Spleen (tissue), 11 donors: ENCODE data around the gene CD36. TPM values are rescaled to one million over a fixed set of nuclear protein-coding genes. Genes with fewer than 3 reads are reported as not detected.

Experiments used
- DNase-seq: peaks from one replicate; pipeline ENCODE4 v3.0.0-alpha.2; 2020
- H3K27ac ChIP-seq, 8 donors: fragments of 200-600 bp; sonication (generic) in 7 of 8; 1 replicate in 4 of 8; 2 replicates in 4 of 8; pipeline versions ENCODE4 v1.5.0 to v1.8.0; 2016 to 2021; ENCODE audit warnings: inconsistent platforms in 4 of 8, mild to moderate bottlenecking in 4 of 8, moderate library complexity in 1 of 8
- H3K27me3 ChIP-seq, 7 donors: fragments of 200-600 bp; sonication (generic) in 6 of 7; replicated peaks in 1 of 7; 1 replicate in 4 of 7; 2 replicates in 3 of 7; pipeline versions ENCODE4 v1.5.0 to v1.8.0; 2016 to 2021; ENCODE audit warnings: inconsistent platforms in 3 of 7, mild to moderate bottlenecking in 1 of 7
- H3K36me3 ChIP-seq, 6 donors: fragments of 200-600 bp; sonication (generic) in 5 of 6; 1 replicate in 4 of 6; 2 replicates in 2 of 6; pipeline versions ENCODE4 v1.5.0 to v1.8.0; 2016 to 2021; ENCODE audit warnings: inconsistent platforms in 2 of 6
- H3K4me1 ChIP-seq, 6 donors: fragments of 200-600 bp; sonication (generic) in 5 of 6; 1 replicate in 3 of 6; 2 replicates in 3 of 6; pipeline versions ENCODE4 v1.5.0 to v1.8.0; 2016 to 2021; ENCODE audit warnings: inconsistent platforms in 3 of 6
- H3K4me3 ChIP-seq, 8 donors: fragments of 200-600 bp; sonication (generic) in 7 of 8; 1 replicate in 4 of 8; 2 replicates in 4 of 8; pipeline versions ENCODE4 v1.5.0 to v1.8.0; 2016 to 2021; ENCODE audit warnings: inconsistent platforms in 4 of 8, mild to moderate bottlenecking in 4 of 8, moderate library complexity in 2 of 8
- H3K9me3 ChIP-seq, 8 donors: fragments of 200-600 bp; sonication (generic) in 7 of 8; 1 replicate in 4 of 8; 2 replicates in 4 of 8; pipeline versions ENCODE4 v1.5.0 to v1.8.0; 2016 to 2021; ENCODE audit warnings: inconsistent platforms in 4 of 8
- CTCF ChIP-seq, 11 experiments: fragments of 200-600 bp in 7 of 11; fragments of 450-650 bp in 4 of 11; sonication (generic) in 4 of 11; IDR thresholded peaks in 8 of 11; conservative IDR thresholded peaks in 3 of 11; 1 replicate in 7 of 11; 2 replicates in 4 of 11; pipeline versions ENCODE4 v1.4.0 to v1.8.0; 2016 to 2021; ENCODE audit warnings: antibody characterized with exemption in 11 of 11, inconsistent platforms in 4 of 11, mild to moderate bottlenecking in 1 of 11
- POLR2A ChIP-seq, 3 donors: fragments of 450-650 bp; IDR thresholded peaks; one replicate each; pipeline ENCODE4 v1.5.1; 2017; ENCODE audit warnings: antibody characterized with exemption in 3 of 3, mild to moderate bottlenecking in 1 of 3
- POLR2AphosphoS5 ChIP-seq, 3 donors: sonication (generic); formaldehyde crosslinking; IDR thresholded peaks; one replicate each; pipeline ENCODE4 v1.5.1; 2017; ENCODE audit warnings: antibody characterized with exemption in 3 of 3
- WGBS, 5 donors: extraction: QIAGEN DNeasy Blood & Tissue Kit in 3 of 5; methylation state at CpG; one replicate each; pipeline versions ENCODE4 v1.1.5 to v1.1.7; 2013 to 2018; 5-methylcytosine and 5-hydroxymethylcytosine counted together
- intact Hi-C: fragments of 100-400 bp; cut with DNase I; formaldehyde crosslinking; loops from one replicate; pipeline ENCODE4 v1.15.0; 2023; ENCODE audit warnings: low total_unique reads
- polyA plus RNA-seq, 3 donors: library from polyadenylated mRNA; stranded (reverse); fragments of 200-250 nt; gene quantifications; one replicate each; pipeline ENCODE4 v1.2.1, GENCODE V29; 2013
- total RNA-seq, 7 donors: library from RNA; depleted of rRNA in 3 of 7; stranded (reverse); fragments of >200 nt in 3 of 7; fragmentation: NEBNext Ultra II Directional in 4 of 7; extraction: Animal tissue kit (Norgen Biotek cat#: 25700) in 4 of 7; gene quantifications; one replicate each; pipeline versions ENCODE4 v1.1.0 to v1.2.1, GENCODE V29; 2016 to 2021
- donor health status: healthy with polysubstance abuse.
- donor health status: DM: no; HTN: no; CAD: no; lungs with moderate emphysema.
- donor health status: DM: no; HTN: no; CAD: no.
- donor health status: Bipolar disorder and iron deficiency.
- donor health status: healthy.
- donor health status: DM: no; HTN: no; CAD: no.
- donor health status: DM: yes; HTN: yes; CAD: no.

Gene CD36
- total and polyA plus RNA-seq, 10 donors = 35.7 to 1,075 (median 595) TPM

GRCh38 chr7:80681272-80681885, 42.9 kb downstream of the CD36 start:
- intact Hi-C loops = no loop called here

GRCh38 chr7:80682744-80683143, 44.3 kb downstream of the CD36 start:
- no peak overlapping the region for H3K4me3 ChIP-seq
- H3K4me1 ChIP-seq = peaks cover 0 to 7% (median 0%) of the 10 kb centered on the region in 6 donors
- intact Hi-C loops = no loop called here
- 90 to 95% (median 93%) methylated on average over 19 of the region's 19 CpGs for WGBS, 5 donors
- no peak for TF ChIP-seq CTCF (IDR thresholded peaks at IDR 0.05 in 8 of 11, conservative IDR thresholded peaks at IDR 0.05 in 3 of 11)
- no peak for TF ChIP-seq POLR2AphosphoS5 (IDR thresholded peaks at IDR 0.05)
- no peak for TF ChIP-seq POLR2A (IDR thresholded peaks at IDR 0.05)
- H3K27me3 ChIP-seq = no peaks in the 10 kb centered on the region
- no peaks in the 10 kb centered on the region for H3K36me3 ChIP-seq
- DNase-seq = no peak
- H3K27ac ChIP-seq = no peak overlapping the region
- H3K9me3 ChIP-seq = peaks cover 0 to 11% (median 0%) of the 10 kb centered on the region in 8 donors

More at GRCh38 chr7:80681272-80681885, 42.9 kb downstream of the CD36 start:
- Histone ChIP-seq H3K27me3 (no peaks in the 10 kb centered on the region), H3K4me1 (peaks cover 0 to 7% (median 0%) of the 10 kb centered on the region in 6 donors), H3K36me3 (peaks cover 0 to 12% (median 0%) of the 10 kb centered on the region in 6 donors), H3K27ac (peak overlapping the region in 1 of 8 donors; percentile 37), H3K4me3 (no peak overlapping the region), H3K9me3 (peaks cover 0 to 11% (median 0%) of the 10 kb centered on the region in 8 donors)
- TF ChIP-seq CTCF (IDR thresholded peaks at IDR 0.05 in 8 of 11, conservative IDR thresholded peaks at IDR 0.05 in 3 of 11) (peak in 8 of 11 experiments; percentile 10 to 42 (median 27)), POLR2AphosphoS5 (IDR thresholded peaks at IDR 0.05) (no peak)
- no peak for DNase-seq

- no peaks in the 10 kb centered on the region for H3K36me3 ChIP-seq
- H3K27me3 ChIP-seq = no peaks in the 10 kb centered on the region
- no peaks in the 10 kb centered on the region for H3K4me1 ChIP-seq
- no peak overlapping the region for H3K27ac ChIP-seq
- H3K9me3 ChIP-seq = peaks cover 0 to 12% (median 0%) of the 10 kb centered on the region in 8 donors
- TF ChIP-seq POLR2A (IDR thresholded peaks at IDR 0.05) = no peak
- no peak for TF ChIP-seq CTCF (IDR thresholded peaks at IDR 0.05 in 8 of 11, conservative IDR thresholded peaks at IDR 0.05 in 3 of 11)
- no peak for TF ChIP-seq POLR2AphosphoS5 (IDR thresholded peaks at IDR 0.05)
- intact Hi-C loops = no loop called here
- DNase-seq = no peak
- WGBS, 5 donors = 72 to 93% (median 80%) methylated on average over 2 of the region's 2 CpGs
- H3K4me3 ChIP-seq = no peak overlapping the region
Observed at GRCh38 chr7:80686576-80686975, 48.1 kb downstream of the CD36 start.

GRCh38 chr7:80699045-80699638, 60.7 kb downstream of the CD36 start:
- DNase-seq = no peak

More at GRCh38 chr7:80699045-80699638, 60.7 kb downstream of the CD36 start:
- peak; percentile 28 to 76 (median 60) for TF ChIP-seq CTCF (IDR thresholded peaks at IDR 0.05 in 8 of 11, conservative IDR thresholded peaks at IDR 0.05 in 3 of 11)
- no peak for TF ChIP-seq POLR2A (IDR thresholded peaks at IDR 0.05)
- no peak for TF ChIP-seq POLR2AphosphoS5 (IDR thresholded peaks at IDR 0.05)
- no peaks in the 10 kb centered on the region for H3K27me3 ChIP-seq
- H3K9me3 ChIP-seq = peaks cover 0 to 12% (median 10%) of the 10 kb centered on the region in 8 donors
- peaks cover 0 to 12% (median 7%) of the 10 kb centered on the region in 6 donors for H3K4me1 ChIP-seq
- H3K4me3 ChIP-seq = no peak overlapping the region
- no peaks in the 10 kb centered on the region for H3K36me3 ChIP-seq
- intact Hi-C loops = loop anchor here (5.0 kb wide), 1 partner anchor 773 kb away; no protein-coding TSS in a partner anchor
- no peak overlapping the region for H3K27ac ChIP-seq
- 11 to 22% (median 15%) methylated on average over 5 of the region's 5 CpGs for WGBS, 5 donors
